Stomach (tissue), 9 donors: Measurements from ENCODE around the gene COA1. TPM values are rescaled to one million over a fixed set of nuclear protein-coding genes. Genes with fewer than 3 reads are reported as not detected.
"Not testable (repeated sequence)": the region's sequence is repeated elsewhere in the genome, so short reads cannot be mapped to it uniquely, and the experiment has no call there.

Source experiments
- DNase-seq, 2 donors: peaks; one replicate each; pipeline versions ENCODE4 v3.0.0 to v3.0.0-alpha.2; 2013 to 2019
- H3K27ac ChIP-seq, 5 donors: fragments of 200-600 bp in 4 of 5; sonication (generic) in 4 of 5; one replicate each; pipeline ENCODE4 v1.5.1; 2013 to 2019; ENCODE audit warnings: mild to moderate bottlenecking in 1 of 5, moderate library complexity in 1 of 5
- H3K27me3 ChIP-seq, 3 donors: fragments of 200-600 bp; sonication (generic); one replicate each; pipeline ENCODE4 v1.5.1; 2017 to 2019; ENCODE audit warnings: mixed run types in 1 of 3
- H3K36me3 ChIP-seq, 4 donors: fragments of 200-600 bp; sonication (generic); 1 replicate in 3 of 4; 2 replicates in 1 of 4; pipeline ENCODE4 v1.5.1; 2016 to 2019
- H3K4me1 ChIP-seq, 4 donors: fragments of 200-600 bp; sonication (generic); one replicate each; pipeline ENCODE4 v1.5.1; 2016 to 2019
- H3K4me3 ChIP-seq, 4 donors: fragments of 200-600 bp; sonication (generic) in 3 of 4; one replicate each; pipeline ENCODE4 v1.5.1; 2016 to 2019; ENCODE audit warnings: mild to moderate bottlenecking in 1 of 4
- H3K9me3 ChIP-seq, 4 donors: fragments of 200-600 bp; sonication (generic); one replicate each; pipeline ENCODE4 v1.5.1; 2016 to 2019
- EP300 ChIP-seq: sonication (generic); formaldehyde crosslinking; IDR thresholded peaks from one replicate; pipeline ENCODE4 v1.6.1; 2017; ENCODE audit warnings: antibody characterized with exemption
- POLR2A ChIP-seq, 4 donors: fragments of 450-650 bp; IDR thresholded peaks; one replicate each; pipeline ENCODE4 v1.6.1; 2016; ENCODE audit warnings: antibody characterized with exemption in 4 of 4, control low read depth in 2 of 4, mild to moderate bottlenecking in 1 of 4, moderate library complexity in 1 of 4
- POLR2AphosphoS5 ChIP-seq, 3 donors: sonication (generic); formaldehyde crosslinking; IDR thresholded peaks; one replicate each; pipeline ENCODE4 v1.6.1; 2016; ENCODE audit warnings: antibody characterized with exemption in 3 of 3
- WGBS, 5 donors: extraction: QIAGEN DNeasy Blood & Tissue Kit in 3 of 5; methylation state at CpG; one replicate each; pipeline versions ENCODE4 v1.1.5 to v1.1.7; 2013 to 2018; 5-methylcytosine and 5-hydroxymethylcytosine counted together
- intact Hi-C: fragments of 100-400 bp; cut with DNase I; formaldehyde crosslinking; loops from one replicate; pipeline ENCODE4 v1.15.1; 2023; ENCODE audit warnings: low total_unique reads
- polyA plus RNA-seq, 3 donors: library from polyadenylated mRNA; stranded (reverse); fragments of 200-250 nt; gene quantifications; one replicate each; pipeline ENCODE4 v1.2.3, GENCODE V29; 2013
- total RNA-seq, 5 donors: library from RNA; depleted of rRNA; stranded (reverse); fragments of >200 nt; gene quantifications; one replicate each; pipeline versions ENCODE4 v1.1.0 to v1.2.3, GENCODE V29; 2014 to 2016
- TF ChIP-seq, protein P1 (sequence below), 7 experiments: fragments of 450-650 bp in 4 of 7; fragments of 200-600 bp in 3 of 7; sonication (generic) in 3 of 7; IDR thresholded peaks; one replicate each; pipeline ENCODE4 v1.5.1; 2016 to 2019; ENCODE audit warnings: antibody characterized with exemption in 7 of 7, control low read depth in 2 of 7, mild to moderate bottlenecking in 1 of 7
- donor health status: healthy with polysubstance abuse.
- donor health status: Bipolar disorder and iron deficiency.
- donor health status: healthy.

COA1 gene
- total and polyA plus RNA-seq, 8 donors = 13.9 to 184 (median 69.9) TPM

DNA sequence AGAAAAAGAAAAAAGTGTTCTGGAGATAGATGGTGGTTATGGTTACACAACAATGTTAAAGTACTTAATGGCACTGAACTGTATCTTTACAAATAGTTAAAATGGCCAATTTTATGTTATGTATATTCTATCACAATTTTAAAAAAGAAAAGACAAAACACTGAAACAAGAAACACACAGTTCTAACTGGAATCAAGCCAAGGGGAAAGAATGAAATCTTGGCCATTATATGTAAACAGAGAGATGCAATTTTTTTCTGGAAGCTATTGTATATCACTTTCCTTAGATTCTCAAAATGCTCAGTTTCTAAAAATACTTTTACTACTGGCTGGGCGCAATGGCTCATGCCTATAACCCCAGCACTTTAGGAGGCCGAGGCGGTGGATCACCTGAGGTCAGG, 4.1 kb downstream of the COA1 start:
- no peaks in the 10 kb centered on the region for H3K9me3 ChIP-seq
- peak in 1 of 2 donors; percentile 33 for DNase-seq
- WGBS, 5 donors = 75 to 92% (median 80%) methylated on average over 3 of the region's 3 CpGs

DNA sequence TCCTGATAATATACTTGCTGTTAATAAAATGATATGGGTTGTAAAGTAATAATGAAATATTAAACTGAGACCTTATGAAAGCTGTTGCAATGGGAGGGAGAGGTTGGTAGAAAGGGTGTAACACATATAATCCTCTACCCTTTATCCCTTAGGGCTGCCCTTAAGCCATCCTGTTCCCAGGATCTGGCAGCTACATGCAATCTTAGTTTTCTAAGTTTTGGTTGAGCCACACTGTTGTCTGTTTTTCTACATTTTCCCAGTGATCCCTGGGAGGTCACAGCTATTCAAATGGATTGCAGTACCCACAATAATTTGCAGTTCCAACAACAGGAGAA, 6.3 kb downstream of the COA1 start:
- no peaks in the 10 kb centered on the region for H3K36me3 ChIP-seq
- no peak for DNase-seq
- intact Hi-C loops = no loop called here
- H3K4me1 ChIP-seq = peaks cover 2 to 46% (median 20%) of the 10 kb centered on the region in 4 donors
- H3K27ac ChIP-seq = no peak overlapping the region
- no peaks in the 10 kb centered on the region for H3K9me3 ChIP-seq
- no peak overlapping the region for H3K4me3 ChIP-seq
- TF ChIP-seq POLR2AphosphoS5 (IDR thresholded peaks at IDR 0.05) = no peak
- TF ChIP-seq POLR2A (IDR thresholded peaks at IDR 0.05) = no peak
- TF ChIP-seq, protein P1, sequence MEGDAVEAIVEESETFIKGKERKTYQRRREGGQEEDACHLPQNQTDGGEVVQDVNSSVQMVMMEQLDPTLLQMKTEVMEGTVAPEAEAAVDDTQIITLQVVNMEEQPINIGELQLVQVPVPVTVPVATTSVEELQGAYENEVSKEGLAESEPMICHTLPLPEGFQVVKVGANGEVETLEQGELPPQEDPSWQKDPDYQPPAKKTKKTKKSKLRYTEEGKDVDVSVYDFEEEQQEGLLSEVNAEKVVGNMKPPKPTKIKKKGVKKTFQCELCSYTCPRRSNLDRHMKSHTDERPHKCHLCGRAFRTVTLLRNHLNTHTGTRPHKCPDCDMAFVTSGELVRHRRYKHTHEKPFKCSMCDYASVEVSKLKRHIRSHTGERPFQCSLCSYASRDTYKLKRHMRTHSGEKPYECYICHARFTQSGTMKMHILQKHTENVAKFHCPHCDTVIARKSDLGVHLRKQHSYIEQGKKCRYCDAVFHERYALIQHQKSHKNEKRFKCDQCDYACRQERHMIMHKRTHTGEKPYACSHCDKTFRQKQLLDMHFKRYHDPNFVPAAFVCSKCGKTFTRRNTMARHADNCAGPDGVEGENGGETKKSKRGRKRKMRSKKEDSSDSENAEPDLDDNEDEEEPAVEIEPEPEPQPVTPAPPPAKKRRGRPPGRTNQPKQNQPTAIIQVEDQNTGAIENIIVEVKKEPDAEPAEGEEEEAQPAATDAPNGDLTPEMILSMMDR (IDR thresholded peaks at IDR 0.05) = no peak
- no peak for TF ChIP-seq EP300
- H3K27me3 ChIP-seq = no peaks in the 10 kb centered on the region

More for the DNA sequence above, 4.1 kb downstream of the COA1 start:
- TF ChIP-seq, protein P1 (IDR thresholded peaks at IDR 0.05) = no peak
- TF ChIP-seq POLR2AphosphoS5 (IDR thresholded peaks at IDR 0.05) (no peak), POLR2A (IDR thresholded peaks at IDR 0.05) (no peak), EP300 (no peak)
- Histone ChIP-seq H3K27me3 (no peaks in the 10 kb centered on the region), H3K27ac (no peak overlapping the region), H3K4me3 (no peak overlapping the region), H3K4me1 (peaks cover 5 to 60% (median 35%) of the 10 kb centered on the region in 4 donors), H3K36me3 (no peaks in the 10 kb centered on the region)
- intact Hi-C loops = no loop called here

DNA sequence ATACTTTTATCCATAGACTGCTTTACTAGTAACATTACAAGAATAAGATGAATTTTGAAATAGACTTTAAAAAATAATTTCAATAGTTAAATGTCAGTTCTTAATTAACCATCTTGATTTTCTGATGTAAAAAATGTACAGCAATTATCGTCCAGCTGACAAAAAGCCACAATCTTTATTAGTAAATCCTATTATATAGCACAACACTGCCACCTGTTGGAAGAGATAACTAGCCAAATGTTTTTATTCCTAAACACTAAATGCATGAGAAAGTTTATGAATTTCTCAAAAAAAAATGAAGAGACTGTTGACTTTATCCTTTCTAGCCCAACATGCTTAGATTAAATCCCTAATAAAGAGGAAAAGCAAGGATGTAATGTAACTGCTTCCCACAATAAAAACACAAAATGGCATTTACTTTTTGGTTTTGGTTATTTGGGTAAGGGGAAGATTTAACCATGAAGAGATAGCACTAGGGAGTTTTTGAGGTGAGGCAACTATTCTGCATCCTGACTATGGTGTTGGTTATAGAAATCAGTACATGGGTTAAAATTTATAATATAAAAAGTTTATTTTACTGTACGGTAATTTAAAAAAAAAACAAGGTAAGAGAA, 8.0 kb downstream of the COA1 start:
- Histone ChIP-seq H3K27me3 (no peaks in the 10 kb centered on the region), H3K4me1 (peaks cover 0 to 29% (median 12%) of the 10 kb centered on the region in 4 donors), H3K36me3 (no peaks in the 10 kb centered on the region), H3K9me3 (no peaks in the 10 kb centered on the region), H3K4me3 (no peak overlapping the region), H3K27ac (no peak overlapping the region)
- DNase-seq = peak in 1 of 2 donors; percentile 77
- WGBS, 5 donors = 35 to 42% (median 40%) methylated on average over 2 of the region's 2 CpGs
- TF ChIP-seq, protein P1 (IDR thresholded peaks at IDR 0.05) = peak in 5 of 7 experiments; percentile 45 to 70 (median 47)
- TF ChIP-seq POLR2A (IDR thresholded peaks at IDR 0.05) = no peak
- intact Hi-C loops = no loop called here

DNA sequence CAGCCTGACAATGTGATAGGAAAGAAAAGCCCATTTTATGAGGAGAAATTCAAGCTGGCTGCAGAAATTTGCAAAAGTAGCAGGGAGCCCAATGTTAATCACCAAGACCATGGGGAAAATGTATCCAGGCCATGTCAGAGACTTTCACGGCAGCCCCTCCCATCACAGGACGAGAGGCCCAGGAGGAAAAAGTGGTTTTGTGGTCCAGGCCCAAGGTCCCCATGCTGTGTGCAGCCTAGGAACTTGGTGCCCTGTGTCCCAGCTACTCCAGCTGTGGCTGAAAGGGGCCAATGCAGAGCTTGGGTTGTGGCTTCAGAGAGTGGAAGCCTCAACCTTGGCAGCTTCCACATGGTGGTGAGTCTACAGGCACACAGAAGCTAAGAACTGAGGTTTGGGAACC, 12.7 kb downstream of the COA1 start:
- peaks cover 0 to 10% (median 2%) of the 10 kb centered on the region in 4 donors for H3K4me1 ChIP-seq
- 80 to 90% (median 81%) methylated on average over 2 of the region's 2 CpGs for WGBS, 5 donors

GRCh38 chr7:43715966-43716365, 13.4 kb downstream of the COA1 start:
- WGBS, 5 donors = 92 to 100% (median 94%) methylated on average over 2 of the region's 2 CpGs

More for the DNA sequence above, 12.7 kb downstream of the COA1 start:
- Histone ChIP-seq H3K27me3 (no peaks in the 10 kb centered on the region), H3K27ac (no peak overlapping the region), H3K9me3 (no peaks in the 10 kb centered on the region), H3K4me3 (no peak overlapping the region), H3K36me3 (peaks cover 0 to 4% (median 0%) of the 10 kb centered on the region in 4 donors)
- intact Hi-C loops = no loop called here
- TF ChIP-seq EP300 (no peak), POLR2AphosphoS5 (IDR thresholded peaks at IDR 0.05) (no peak), POLR2A (IDR thresholded peaks at IDR 0.05) (no peak)
- TF ChIP-seq, protein P1 (IDR thresholded peaks at IDR 0.05) = no peak
- DNase-seq = no peak

More at GRCh38 chr7:43715966-43716365, 13.4 kb downstream of the COA1 start:
- H3K36me3 ChIP-seq, H3K4me3 ChIP-seq, H3K4me1 ChIP-seq, DNase-seq, intact Hi-C loops, H3K27ac ChIP-seq, H3K27me3 ChIP-seq, H3K9me3 ChIP-seq: not testable (repeated sequence)
